ENCODE results near the gene OR51B2. TPM values are rescaled to one million over a fixed set of nuclear protein-coding genes. Genes with fewer than 3 reads are reported as not detected.

OR51B2 gene
- total and polyA plus RNA-seq, 2 of the 13 experiments (the other 11 are each of a cell fraction or from before 2014, with no cell fraction given): not detected

Small RNA genes lying within 50 kb of the gene (small RNA-seq; reads per million reads assigned to genes)
- 0 reads per million in 3 experiments for gene AC104389.3 (ENCODE audit: insufficient read depth in 2 of 3, insufficient read length in 3 of 3, low read depth in 2 of 3, low replicate concordance in 1 of 3)

Other genes with a start within 250 kb of the OR51B2 start
- gene OR52A5, start 185.9 kb downstream of the OR51B2 start, total RNA-seq (2016; rRNA removed; fragmentation: Illumina TruSeq; extraction: Trizol): not detected in 2 replicates
- gene OR52A5, start 185.9 kb downstream of the OR51B2 start, polyA plus RNA-seq (2011; rRNA removed): not detected in 2 replicates
- not detected in 2 replicates for gene OR52A1, start 169.5 kb downstream of the OR51B2 start, total RNA-seq (2016; rRNA removed; fragmentation: Illumina TruSeq; extraction: Trizol)
- not detected in 2 replicates for gene OR52A1, start 169.5 kb downstream of the OR51B2 start, polyA plus RNA-seq (2011; rRNA removed)
- not detected in 2 replicates for gene OR51V1, start 123.6 kb downstream of the OR51B2 start, total RNA-seq (2016; rRNA removed; fragmentation: Illumina TruSeq; extraction: Trizol)
- not detected in 2 replicates for gene OR51V1, start 123.6 kb downstream of the OR51B2 start, polyA plus RNA-seq (2011; rRNA removed)
- not detected in 2 replicates for gene HBB, start 97.2 kb downstream of the OR51B2 start, total RNA-seq (2016; rRNA removed; fragmentation: Illumina TruSeq; extraction: Trizol)
- gene HBB, start 97.2 kb downstream of the OR51B2 start, polyA plus RNA-seq (2011; rRNA removed): not detected in 2 replicates
- not detected in 2 replicates for gene HBD, start 89.8 kb downstream of the OR51B2 start, total RNA-seq (2016; rRNA removed; fragmentation: Illumina TruSeq; extraction: Trizol)
- gene HBD, start 89.8 kb downstream of the OR51B2 start, polyA plus RNA-seq (2011; rRNA removed): not detected in 2 replicates
- gene HBG1, start 74.4 kb downstream of the OR51B2 start, total RNA-seq (2016; rRNA removed; fragmentation: Illumina TruSeq; extraction: Trizol): not detected in 2 replicates
- gene HBG1, start 74.4 kb downstream of the OR51B2 start, polyA plus RNA-seq (2011; rRNA removed): not detected in 2 replicates
- gene HBG2, start 69.5 kb downstream of the OR51B2 start, total RNA-seq (2016; rRNA removed; fragmentation: Illumina TruSeq; extraction: Trizol): not detected in 2 replicates
- gene HBG2, start 69.5 kb downstream of the OR51B2 start, polyA plus RNA-seq (2011; rRNA removed): not detected in 2 replicates
- gene HBE1, start 54.4 kb downstream of the OR51B2 start, total RNA-seq (2016; rRNA removed; fragmentation: Illumina TruSeq; extraction: Trizol): 0.35 and 0.52 TPM in 2 replicates
- 0.24 and 0.31 TPM in 2 replicates for gene HBE1, start 54.4 kb downstream of the OR51B2 start, polyA plus RNA-seq (2011; rRNA removed)
- 0.11 and 0.22 TPM in 2 replicates for gene OR51B4, start 22.4 kb downstream of the OR51B2 start, total RNA-seq (2016; rRNA removed; fragmentation: Illumina TruSeq; extraction: Trizol)
- 0.07 and 0.33 TPM in 2 replicates for gene OR51B4, start 22.4 kb downstream of the OR51B2 start, polyA plus RNA-seq (2011; rRNA removed)
- gene OR51B5, start 19.2 kb upstream of the OR51B2 start, total RNA-seq (2016; rRNA removed; fragmentation: Illumina TruSeq; extraction: Trizol): 0.18 and 0.20 TPM in 2 replicates
- 0.16 TPM in 2 replicates for gene OR51B5, start 19.2 kb upstream of the OR51B2 start, polyA plus RNA-seq (2011; rRNA removed)
- gene OR51B6, start 27.2 kb upstream of the OR51B2 start, total RNA-seq (2016; rRNA removed; fragmentation: Illumina TruSeq; extraction: Trizol): not detected in 2 replicates
- not detected in 2 replicates for gene OR51B6, start 27.2 kb upstream of the OR51B2 start, polyA plus RNA-seq (2011; rRNA removed)
- not detected in 2 replicates for gene OR51M1, start 59.5 kb upstream of the OR51B2 start, total RNA-seq (2016; rRNA removed; fragmentation: Illumina TruSeq; extraction: Trizol)
- gene OR51M1, start 59.5 kb upstream of the OR51B2 start, polyA plus RNA-seq (2011; rRNA removed): not detected in 2 replicates
- not detected in 2 replicates for gene OR51Q1, start 97.8 kb upstream of the OR51B2 start, total RNA-seq (2016; rRNA removed; fragmentation: Illumina TruSeq; extraction: Trizol)
- not detected in 2 replicates for gene OR51Q1, start 97.8 kb upstream of the OR51B2 start, polyA plus RNA-seq (2011; rRNA removed)
- gene OR51I1, start 117.2 kb upstream of the OR51B2 start, total RNA-seq (2016; rRNA removed; fragmentation: Illumina TruSeq; extraction: Trizol): not detected in 2 replicates
- 0.09 TPM in 1 of 2 replicates, not detected in the other for gene OR51I1, start 117.2 kb upstream of the OR51B2 start, polyA plus RNA-seq (2011; rRNA removed)
- gene OR51I2, start 125.0 kb upstream of the OR51B2 start, total RNA-seq (2016; rRNA removed; fragmentation: Illumina TruSeq; extraction: Trizol): not detected in 2 replicates
- gene OR51I2, start 125.0 kb upstream of the OR51B2 start, polyA plus RNA-seq (2011; rRNA removed): not detected in 2 replicates
- not detected in 2 replicates for gene OR52D1, start 164.4 kb upstream of the OR51B2 start, total RNA-seq (2016; rRNA removed; fragmentation: Illumina TruSeq; extraction: Trizol)
- gene OR52D1, start 164.4 kb upstream of the OR51B2 start, polyA plus RNA-seq (2011; rRNA removed): not detected in 2 replicates
- gene UBQLN3, start 185.7 kb upstream of the OR51B2 start, total RNA-seq (2016; rRNA removed; fragmentation: Illumina TruSeq; extraction: Trizol): not detected in 2 replicates
- gene UBQLN3, start 185.7 kb upstream of the OR51B2 start, polyA plus RNA-seq (2011; rRNA removed): 0.08 TPM in 1 of 2 replicates, not detected in the other
- not detected in 2 replicates for gene UBQLNL, start 192.4 kb upstream of the OR51B2 start, total RNA-seq (2016; rRNA removed; fragmentation: Illumina TruSeq; extraction: Trizol)
- 0.08 and 0.10 TPM in 2 replicates for gene UBQLNL, start 192.4 kb upstream of the OR51B2 start, polyA plus RNA-seq (2011; rRNA removed)
- not detected in 2 replicates for gene OR52H1, start 224.2 kb upstream of the OR51B2 start, total RNA-seq (2016; rRNA removed; fragmentation: Illumina TruSeq; extraction: Trizol)
- gene OR52H1, start 224.2 kb upstream of the OR51B2 start, polyA plus RNA-seq (2011; rRNA removed): not detected in 2 replicates

Data from HepG2 (cell line).